ENCODE data around the gene B9D2.
A peak's percentile ranks its signal among the peaks of the same experiment; 100 is the strongest.
"Not testable (repeated sequence)": the region's sequence is repeated elsewhere in the genome, so short reads cannot be mapped to it uniquely, and the experiment has no call there.

B9D2 gene

DNA sequence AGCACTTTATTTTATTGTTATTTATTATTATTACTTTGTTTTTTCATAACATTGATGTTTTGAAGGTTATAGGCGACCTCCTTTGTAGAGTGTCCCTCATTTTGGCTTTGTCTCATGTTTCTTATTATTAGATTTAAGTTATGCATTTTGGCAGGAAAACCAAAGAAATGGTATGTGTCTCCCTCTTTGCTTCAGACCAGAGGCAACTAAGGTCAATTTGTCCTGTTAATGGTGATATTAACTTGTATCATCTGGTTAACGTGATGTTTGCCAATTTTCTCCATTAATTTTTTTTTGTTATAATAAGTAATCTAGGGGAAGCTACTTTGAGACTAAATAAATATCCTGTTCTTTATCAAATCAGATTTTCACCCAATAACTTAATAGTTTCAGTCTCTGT lies 8.6 kb upstream of the B9D2 start:
- TF ChIP-seq, protein P1, sequence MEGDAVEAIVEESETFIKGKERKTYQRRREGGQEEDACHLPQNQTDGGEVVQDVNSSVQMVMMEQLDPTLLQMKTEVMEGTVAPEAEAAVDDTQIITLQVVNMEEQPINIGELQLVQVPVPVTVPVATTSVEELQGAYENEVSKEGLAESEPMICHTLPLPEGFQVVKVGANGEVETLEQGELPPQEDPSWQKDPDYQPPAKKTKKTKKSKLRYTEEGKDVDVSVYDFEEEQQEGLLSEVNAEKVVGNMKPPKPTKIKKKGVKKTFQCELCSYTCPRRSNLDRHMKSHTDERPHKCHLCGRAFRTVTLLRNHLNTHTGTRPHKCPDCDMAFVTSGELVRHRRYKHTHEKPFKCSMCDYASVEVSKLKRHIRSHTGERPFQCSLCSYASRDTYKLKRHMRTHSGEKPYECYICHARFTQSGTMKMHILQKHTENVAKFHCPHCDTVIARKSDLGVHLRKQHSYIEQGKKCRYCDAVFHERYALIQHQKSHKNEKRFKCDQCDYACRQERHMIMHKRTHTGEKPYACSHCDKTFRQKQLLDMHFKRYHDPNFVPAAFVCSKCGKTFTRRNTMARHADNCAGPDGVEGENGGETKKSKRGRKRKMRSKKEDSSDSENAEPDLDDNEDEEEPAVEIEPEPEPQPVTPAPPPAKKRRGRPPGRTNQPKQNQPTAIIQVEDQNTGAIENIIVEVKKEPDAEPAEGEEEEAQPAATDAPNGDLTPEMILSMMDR (conservative IDR thresholded peaks at IDR 0.05; ENCODE audit: low read length) = no peak
- H3K4me3 ChIP-seq (ENCODE audit: low read length) = no peak overlapping the region
- DNase-seq (ENCODE audit: low read depth) = no peak

DNA sequence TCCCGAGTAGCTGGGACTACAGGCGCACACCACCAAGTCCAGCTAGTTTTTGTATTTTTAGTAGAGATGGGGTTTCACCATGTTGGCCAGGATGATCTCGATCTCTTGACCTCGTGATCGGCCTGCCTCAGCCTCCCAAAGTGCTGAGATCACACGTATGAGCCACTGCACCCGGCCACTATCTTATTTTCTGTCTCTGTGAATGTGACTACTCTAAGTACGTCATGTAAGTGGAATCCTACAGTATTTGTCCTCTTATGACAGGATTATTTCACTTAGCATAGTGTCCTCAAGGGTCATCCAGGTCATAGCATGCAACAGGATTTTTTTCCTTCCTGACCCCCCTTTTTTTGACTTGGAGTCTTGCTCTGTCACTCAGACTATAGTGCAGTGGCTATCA lies 7.6 kb upstream of the B9D2 start:
- no peak for DNase-seq (ENCODE audit: low read depth)
- TF ChIP-seq, protein P1 (conservative IDR thresholded peaks at IDR 0.05; ENCODE audit: low read length) = no peak
- no peak overlapping the region for H3K4me3 ChIP-seq (ENCODE audit: low read length)

DNA sequence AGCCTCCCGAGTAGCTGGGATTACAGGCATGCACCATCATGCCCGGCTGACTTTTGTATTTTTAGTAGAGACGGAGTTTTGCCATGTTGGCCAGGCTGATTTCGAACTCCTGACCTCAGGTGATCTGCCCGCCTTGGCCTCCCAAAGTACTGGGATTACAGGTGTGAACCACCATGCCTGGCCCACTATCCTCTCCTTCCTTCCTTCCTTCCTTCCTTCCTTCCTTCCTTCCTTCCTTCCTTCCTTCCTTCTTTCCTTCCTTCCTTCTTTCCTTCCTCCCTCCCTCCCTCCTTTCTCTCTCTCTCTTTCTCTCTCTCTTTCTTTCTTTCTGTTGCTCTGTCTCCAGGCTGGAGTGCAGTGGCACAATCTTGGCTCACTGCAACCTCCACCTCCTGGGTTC lies 7.2 kb upstream of the B9D2 start:
- not testable (repeated sequence) for DNase-seq (ENCODE audit: low read depth)

DNA sequence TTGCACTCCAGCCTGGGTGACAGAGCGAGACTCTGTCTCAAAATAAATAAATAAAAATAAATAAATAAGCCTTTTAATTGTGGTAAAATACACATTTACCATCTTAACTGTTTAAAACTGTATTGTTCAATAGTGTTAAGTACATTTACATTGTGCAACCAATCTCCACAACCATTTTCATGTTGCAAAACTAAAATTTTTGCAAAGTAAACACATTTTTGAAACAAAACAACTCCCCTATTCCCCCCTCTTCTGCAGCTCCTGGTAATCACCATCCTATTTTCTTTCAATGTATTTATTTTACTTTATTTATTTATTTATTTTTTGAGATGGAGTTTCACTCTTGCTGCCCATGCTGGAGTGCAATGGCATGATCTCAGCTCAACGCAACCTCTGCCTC lies 5.8 kb upstream of the B9D2 start:
- DNase-seq (ENCODE audit: low read depth) = no peak
- H3K4me3 ChIP-seq (ENCODE audit: low read length) = no peak overlapping the region
- TF ChIP-seq, protein P1 (conservative IDR thresholded peaks at IDR 0.05; ENCODE audit: low read length) = no peak

More for the DNA sequence above, 7.2 kb upstream of the B9D2 start:
- not testable (repeated sequence) for H3K4me3 ChIP-seq (ENCODE audit: low read length)

DNA sequence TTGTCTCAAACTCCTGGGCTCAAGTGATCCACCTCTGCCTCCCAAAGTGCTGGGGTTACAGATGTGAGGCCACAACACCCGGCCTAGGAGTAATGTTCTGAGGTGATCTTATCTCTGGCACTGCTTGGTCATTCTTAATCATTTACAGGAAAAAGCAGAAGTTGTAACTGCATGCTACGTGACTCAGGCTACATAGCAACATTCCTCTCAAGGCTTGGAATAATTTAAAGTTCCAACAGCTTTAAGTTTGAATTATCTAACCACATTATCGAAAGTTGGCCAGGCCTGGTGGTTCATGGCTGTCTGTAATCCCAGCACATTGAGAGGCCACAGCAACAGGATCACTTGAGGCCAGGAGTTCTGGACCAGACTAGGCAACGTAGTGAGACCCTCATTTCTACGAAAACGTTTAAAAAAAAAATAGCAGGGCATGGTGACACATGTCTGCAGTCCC lies 3.9 kb upstream of the B9D2 start:
- DNase-seq (ENCODE audit: low read depth) = peak; percentile 95
- TF ChIP-seq, protein P1 (conservative IDR thresholded peaks at IDR 0.05; ENCODE audit: low read length) = no peak
- H3K4me3 ChIP-seq (ENCODE audit: low read length) = no peak overlapping the region

DNA sequence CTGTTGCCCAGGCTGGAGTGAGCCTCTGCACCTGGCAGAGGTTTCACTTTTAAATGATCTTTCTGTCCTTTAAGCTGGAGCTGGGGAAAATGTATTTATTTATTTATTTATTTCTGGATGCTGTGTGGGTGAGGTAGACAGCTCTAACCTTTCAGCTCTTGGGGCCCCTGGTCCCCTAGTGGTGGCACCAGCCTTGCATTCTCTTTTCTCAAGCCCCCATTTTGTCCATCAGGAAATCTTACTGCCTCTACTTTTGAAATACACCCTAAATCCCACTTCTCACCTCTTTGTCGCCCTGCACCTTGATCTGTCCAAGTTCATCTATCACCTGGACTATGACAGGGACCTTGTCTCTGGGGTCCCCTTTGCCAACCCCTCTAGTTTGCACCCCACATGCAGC lies 2.1 kb upstream of the B9D2 start:
- TF ChIP-seq, protein P1 (conservative IDR thresholded peaks at IDR 0.05; ENCODE audit: low read length) = peak; percentile 14; the same call in 1 of the 2 replicates
- H3K4me3 ChIP-seq (ENCODE audit: low read length) = no peak overlapping the region
- no peak for DNase-seq (ENCODE audit: low read depth)

DNA sequence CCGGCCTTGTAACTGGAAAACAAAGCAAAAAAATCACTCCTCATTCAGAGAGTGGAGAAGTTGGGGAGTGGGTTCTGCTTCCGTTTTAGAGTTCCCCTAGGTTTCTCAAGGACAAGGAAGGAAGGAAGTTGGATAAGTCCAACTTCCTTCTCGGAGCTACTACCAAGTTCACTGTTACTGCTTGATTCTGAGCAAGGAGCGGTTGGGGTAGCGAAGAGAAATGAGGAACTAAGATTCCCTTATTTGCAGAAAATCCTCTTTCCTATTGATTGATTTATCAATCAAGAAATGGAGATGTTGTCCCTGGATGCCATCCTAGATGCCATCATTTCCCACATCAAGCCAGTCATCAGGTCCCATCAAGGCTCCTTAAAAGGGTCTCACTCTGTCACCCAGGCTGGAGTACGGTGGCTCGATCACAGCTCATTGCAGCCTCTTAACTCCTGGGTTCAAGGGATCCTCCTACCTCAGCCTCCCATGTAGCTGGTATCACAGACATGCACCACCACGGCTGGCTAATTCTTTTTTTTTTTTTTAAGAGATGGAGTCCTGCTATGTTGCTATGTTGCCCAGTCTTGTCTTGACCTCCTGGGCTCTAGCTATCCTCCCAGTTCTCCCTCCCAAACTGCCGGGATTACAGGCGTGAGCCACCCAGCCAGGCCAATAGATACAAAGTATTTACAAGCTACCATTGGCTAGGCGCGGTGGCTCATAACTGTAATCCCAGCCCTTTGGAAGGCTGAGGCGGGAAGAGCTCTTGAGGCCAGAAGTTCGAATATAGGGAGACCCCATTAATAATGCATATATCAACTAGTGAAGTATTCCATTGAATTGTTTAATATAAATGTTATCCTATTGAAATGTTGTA lies 809 bp upstream of the B9D2 start:
- DNase-seq (ENCODE audit: low read depth) = peak; percentile 31
- H3K4me3 ChIP-seq (ENCODE audit: low read length) = peak overlapping the region; percentile 93
- TF ChIP-seq, protein P1 (conservative IDR thresholded peaks at IDR 0.05; ENCODE audit: low read length) = no peak
